Esophagus muscularis mucosa (tissue), 4 donors: ENCODE data around the gene ZRANB3. TPM values are rescaled to one million over a fixed set of nuclear protein-coding genes. Genes with fewer than 3 reads are reported as not detected.

Experiments
- DNase-seq: peaks from one replicate; pipeline ENCODE4 v3.0.0-alpha.2; 2017; ENCODE audit errors: extremely low spot score
- H3K27ac ChIP-seq, 4 donors: fragments of 200-600 bp; sonication (generic); replicated peaks in 1 of 4; 1 replicate in 3 of 4; 2 replicates in 1 of 4; pipeline ENCODE4 v1.5.1; 2016 to 2019; ENCODE audit warnings: mild to moderate bottlenecking in 1 of 4
- H3K27me3 ChIP-seq, 4 donors: fragments of 200-600 bp; sonication (generic); one replicate each; pipeline versions ENCODE4 v1.5.1 to v1.6.0; 2016 to 2019
- H3K36me3 ChIP-seq, 4 donors: fragments of 200-600 bp; sonication (generic); one replicate each; pipeline ENCODE4 v1.5.1; 2016 to 2019
- H3K4me1 ChIP-seq, 4 donors: fragments of 200-600 bp; sonication (generic); one replicate each; pipeline ENCODE4 v1.5.1; 2016 to 2019
- H3K4me3 ChIP-seq, 4 donors: fragments of 200-600 bp; sonication (generic); 1 replicate in 2 of 4; 2 replicates in 2 of 4; pipeline ENCODE4 v1.5.1; 2016 to 2019; ENCODE audit warnings: mild to moderate bottlenecking in 4 of 4, moderate library complexity in 1 of 4
- H3K9me3 ChIP-seq, 4 donors: fragments of 200-600 bp; sonication (generic); 1 replicate in 3 of 4; 2 replicates in 1 of 4; pipeline ENCODE4 v1.5.1; 2016 to 2019
- EP300 ChIP-seq: sonication (generic); formaldehyde crosslinking; IDR thresholded peaks from one replicate; pipeline ENCODE4 v1.6.1; 2017; ENCODE audit warnings: antibody characterized with exemption
- POLR2A ChIP-seq: fragments of 450-650 bp; IDR thresholded peaks from one replicate; pipeline ENCODE4 v1.6.1; 2017; ENCODE audit warnings: antibody characterized with exemption, moderate library complexity, mild to moderate bottlenecking, low read depth
- POLR2AphosphoS5 ChIP-seq, 2 donors: sonication (generic); formaldehyde crosslinking; IDR thresholded peaks; one replicate each; pipeline ENCODE4 v1.6.1; 2017; ENCODE audit warnings: antibody characterized with exemption in 2 of 2
- WGBS: methylation state at CpG from one replicate; pipeline ENCODE4 v1.1.5; 2018; 5-methylcytosine and 5-hydroxymethylcytosine counted together
- intact Hi-C: fragments of 100-400 bp; cut with DNase I; formaldehyde crosslinking; loops from one replicate; pipeline ENCODE4 v1.15.1; 2023
- total RNA-seq, 4 donors: library from RNA; depleted of rRNA; stranded (reverse); fragments of >200 nt; gene quantifications; one replicate each; pipeline versions ENCODE4 v1.1.0 to v1.2.1, GENCODE V29; 2016
- TF ChIP-seq, protein P1 (sequence below), 3 experiments: fragments of 200-600 bp in 2 of 3; fragments of 450-650 bp in 1 of 3; sonication (generic) in 2 of 3; IDR thresholded peaks; one replicate each; pipeline ENCODE4 v1.5.1; 2017 to 2019; ENCODE audit warnings: antibody characterized with exemption in 3 of 3, mild to moderate bottlenecking in 2 of 3, moderate library complexity in 1 of 3

Gene ZRANB3
- total RNA-seq, 4 donors from 2014 or later, result 1.8 to 4.6 (median 2.9) TPM

DNA sequence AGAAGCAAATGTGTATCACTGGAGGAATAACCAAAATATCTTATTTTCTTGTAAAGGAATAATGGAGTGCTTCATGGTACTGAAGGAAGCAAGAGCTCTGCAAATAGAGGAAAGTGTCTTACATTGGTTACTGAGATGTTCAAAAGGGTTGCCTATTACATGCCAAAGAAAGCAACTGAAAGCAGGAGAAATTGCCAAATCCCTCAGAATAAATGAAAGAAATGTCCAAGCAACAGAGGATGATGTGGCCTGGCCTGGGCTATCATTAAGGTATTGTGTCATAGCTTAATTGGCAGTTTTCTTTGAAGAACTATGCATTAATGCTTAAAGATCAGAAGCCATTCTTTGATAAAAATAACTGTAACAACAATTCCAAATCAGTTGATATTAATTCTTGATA is 305.2 kb downstream of the ZRANB3 start:
- Histone ChIP-seq H3K27me3 (no peaks in the 10 kb centered on the region), H3K4me1 (peaks cover 0 to 3% (median 0%) of the 10 kb centered on the region in 4 donors), H3K4me3 (no peak overlapping the region), H3K36me3 (no peaks in the 10 kb centered on the region), H3K9me3 (no peaks in the 10 kb centered on the region), H3K27ac (no peak overlapping the region)
- intact Hi-C loops, result no loop called here
- TF ChIP-seq POLR2A (no peak), EP300 (no peak), POLR2AphosphoS5 (IDR thresholded peaks at IDR 0.05) (no peak)
- TF ChIP-seq, protein P1, sequence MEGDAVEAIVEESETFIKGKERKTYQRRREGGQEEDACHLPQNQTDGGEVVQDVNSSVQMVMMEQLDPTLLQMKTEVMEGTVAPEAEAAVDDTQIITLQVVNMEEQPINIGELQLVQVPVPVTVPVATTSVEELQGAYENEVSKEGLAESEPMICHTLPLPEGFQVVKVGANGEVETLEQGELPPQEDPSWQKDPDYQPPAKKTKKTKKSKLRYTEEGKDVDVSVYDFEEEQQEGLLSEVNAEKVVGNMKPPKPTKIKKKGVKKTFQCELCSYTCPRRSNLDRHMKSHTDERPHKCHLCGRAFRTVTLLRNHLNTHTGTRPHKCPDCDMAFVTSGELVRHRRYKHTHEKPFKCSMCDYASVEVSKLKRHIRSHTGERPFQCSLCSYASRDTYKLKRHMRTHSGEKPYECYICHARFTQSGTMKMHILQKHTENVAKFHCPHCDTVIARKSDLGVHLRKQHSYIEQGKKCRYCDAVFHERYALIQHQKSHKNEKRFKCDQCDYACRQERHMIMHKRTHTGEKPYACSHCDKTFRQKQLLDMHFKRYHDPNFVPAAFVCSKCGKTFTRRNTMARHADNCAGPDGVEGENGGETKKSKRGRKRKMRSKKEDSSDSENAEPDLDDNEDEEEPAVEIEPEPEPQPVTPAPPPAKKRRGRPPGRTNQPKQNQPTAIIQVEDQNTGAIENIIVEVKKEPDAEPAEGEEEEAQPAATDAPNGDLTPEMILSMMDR (IDR thresholded peaks at IDR 0.05), result no peak
- DNase-seq, result no peak

DNA sequence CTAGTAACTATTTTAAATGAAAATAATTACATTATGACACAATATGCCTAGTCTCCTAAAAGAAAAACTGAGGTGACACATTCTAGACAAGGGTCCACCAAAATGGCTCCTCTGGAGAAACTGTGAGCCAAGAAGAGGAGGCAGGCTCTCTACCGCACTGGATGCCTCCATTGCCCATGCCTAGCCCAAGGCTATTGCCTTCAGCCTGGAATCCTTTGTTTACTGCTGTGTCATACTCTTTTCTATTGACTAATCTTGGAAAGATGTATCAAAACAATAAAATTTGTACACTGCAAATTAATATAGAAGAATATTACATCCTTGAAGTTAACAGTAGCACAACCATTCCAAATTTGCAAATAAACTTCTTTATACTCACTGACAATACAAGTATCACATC is 311.8 kb downstream of the ZRANB3 start:
- no peak overlapping the region for H3K4me3 ChIP-seq
- no peak overlapping the region for H3K27ac ChIP-seq
- H3K9me3 ChIP-seq, result no peaks in the 10 kb centered on the region
- H3K27me3 ChIP-seq, result no peaks in the 10 kb centered on the region
- no peaks in the 10 kb centered on the region for H3K4me1 ChIP-seq
- TF ChIP-seq POLR2AphosphoS5 (IDR thresholded peaks at IDR 0.05), result no peak
- TF ChIP-seq, protein P1 (IDR thresholded peaks at IDR 0.05), result no peak
- TF ChIP-seq POLR2A, result no peak
- no peak for TF ChIP-seq EP300
- no peaks in the 10 kb centered on the region for H3K36me3 ChIP-seq
- DNase-seq, result no peak
- intact Hi-C loops, result no loop called here
- 93% methylated on average over 1 of the region's 1 CpG for WGBS

DNA sequence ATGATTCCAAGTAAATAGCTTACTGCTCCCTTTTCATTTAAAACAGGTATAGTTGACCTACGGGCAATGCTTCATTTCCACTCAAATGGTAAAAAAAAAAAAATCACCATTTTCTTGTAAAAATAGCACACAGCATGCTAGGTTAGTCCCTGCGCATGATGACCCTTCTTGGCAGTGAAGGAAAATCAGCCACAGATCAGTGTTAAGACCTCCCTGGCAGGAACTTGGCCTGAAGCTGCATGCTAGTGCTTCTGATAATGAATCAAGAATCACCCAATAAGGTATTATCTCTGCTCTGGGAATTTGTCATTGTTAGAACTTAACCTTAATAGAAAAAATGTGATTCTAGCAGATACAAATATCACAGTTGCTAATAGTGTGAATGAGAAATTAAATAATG is 312.6 kb downstream of the ZRANB3 start:
- no peak for DNase-seq
- Histone ChIP-seq H3K4me1 (no peaks in the 10 kb centered on the region), H3K27me3 (no peaks in the 10 kb centered on the region), H3K27ac (no peak overlapping the region), H3K4me3 (no peak overlapping the region), H3K9me3 (no peaks in the 10 kb centered on the region), H3K36me3 (no peaks in the 10 kb centered on the region)
- TF ChIP-seq POLR2A, result no peak
- intact Hi-C loops, result no loop called here
- 90% methylated on average over 2 of the region's 2 CpGs for WGBS

DNA sequence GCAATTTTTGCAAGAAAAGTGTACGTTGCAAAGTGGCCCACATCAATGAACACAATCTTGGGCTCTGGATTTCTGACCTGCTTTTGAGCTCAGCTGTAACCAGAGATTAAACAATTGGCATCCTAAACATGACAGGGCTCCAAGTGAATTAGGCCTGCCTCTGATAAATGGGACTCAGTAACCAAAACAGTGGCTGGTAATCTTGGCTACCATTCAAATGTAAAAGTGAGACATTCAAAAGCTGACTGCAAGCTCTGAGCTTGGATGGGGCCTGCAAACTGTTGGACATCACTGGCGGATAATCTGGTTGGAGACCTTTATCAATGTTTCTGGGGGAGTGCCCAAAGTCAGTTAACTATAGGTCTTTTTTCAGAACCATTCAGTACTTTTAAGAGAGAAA is 318.3 kb downstream of the ZRANB3 start:
- intact Hi-C loops, result no loop called here
- TF ChIP-seq POLR2AphosphoS5 (IDR thresholded peaks at IDR 0.05), result no peak
- TF ChIP-seq POLR2A, result no peak
- TF ChIP-seq, protein P1 (IDR thresholded peaks at IDR 0.05), result no peak
- no peak for TF ChIP-seq EP300

DNA sequence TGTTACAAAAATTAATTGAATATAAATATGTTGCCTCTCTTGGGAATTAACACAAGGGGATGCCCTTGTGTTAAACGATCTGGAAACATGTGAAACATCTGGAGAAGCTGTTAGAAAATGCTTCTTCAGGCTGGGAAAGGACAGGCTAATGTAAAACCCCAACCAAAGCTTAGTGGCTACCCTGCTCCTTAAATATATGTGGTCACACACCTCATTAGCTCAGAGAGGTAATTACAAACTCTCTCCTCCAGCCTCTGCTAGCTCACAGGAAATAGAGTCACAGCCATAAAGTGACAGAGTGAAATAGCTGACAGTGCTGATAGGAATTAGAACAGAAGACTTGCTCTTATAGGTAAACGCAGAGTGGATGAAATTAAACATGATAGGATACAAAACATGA is 323.0 kb downstream of the ZRANB3 start:
- peaks cover 0 to 9% (median 0%) of the 10 kb centered on the region in 4 donors for H3K36me3 ChIP-seq
- peaks cover 0 to 11% (median 7%) of the 10 kb centered on the region in 4 donors for H3K4me1 ChIP-seq
- no peaks in the 10 kb centered on the region for H3K9me3 ChIP-seq
- H3K27me3 ChIP-seq, result no peaks in the 10 kb centered on the region
- WGBS, result 51% methylated on average over 2 of the region's 2 CpGs
- no peak for DNase-seq
- intact Hi-C loops, result no loop called here
- no peak overlapping the region for H3K4me3 ChIP-seq
- H3K27ac ChIP-seq, result no peak overlapping the region
- TF ChIP-seq POLR2AphosphoS5 (IDR thresholded peaks at IDR 0.05) (no peak), POLR2A (no peak), EP300 (no peak)
- TF ChIP-seq, protein P1 (IDR thresholded peaks at IDR 0.05), result no peak

More for the DNA sequence above, 318.3 kb downstream of the ZRANB3 start:
- DNase-seq, result no peak
- no peaks in the 10 kb centered on the region for H3K9me3 ChIP-seq
- H3K27me3 ChIP-seq, result no peaks in the 10 kb centered on the region
- H3K27ac ChIP-seq, result no peak overlapping the region
- WGBS, result 81% methylated on average over 2 of the region's 2 CpGs
- peaks cover 0 to 6% (median 0%) of the 10 kb centered on the region in 4 donors for H3K36me3 ChIP-seq
- peaks cover 0 to 11% (median 8%) of the 10 kb centered on the region in 4 donors for H3K4me1 ChIP-seq
- H3K4me3 ChIP-seq, result no peak overlapping the region
